GM19395 (cell line): Measurements from ENCODE around the gene OR1A2.
"Not testable (repeated sequence)": the region's sequence is repeated elsewhere in the genome, so short reads cannot be mapped to it uniquely, and the experiment has no call there.

Experiments used
- ATAC-seq: cut with Tn5 transposase; IDR thresholded peaks from one replicate; pipeline ENCODE4 v1.9.1; 2021; ENCODE audit warnings: mild to moderate bottlenecking, moderate library complexity; ENCODE audit not compliant: unreplicated experiment

Gene OR1A2

GRCh38 chr17:3197219-3197618 lies at the start of gene OR1A2:
Gene OR1A2 (plus strand): TSS chr17:3197519. CDS start chr17:3197519, 0 bp downstream.
- ATAC-seq: no peak

DNA sequence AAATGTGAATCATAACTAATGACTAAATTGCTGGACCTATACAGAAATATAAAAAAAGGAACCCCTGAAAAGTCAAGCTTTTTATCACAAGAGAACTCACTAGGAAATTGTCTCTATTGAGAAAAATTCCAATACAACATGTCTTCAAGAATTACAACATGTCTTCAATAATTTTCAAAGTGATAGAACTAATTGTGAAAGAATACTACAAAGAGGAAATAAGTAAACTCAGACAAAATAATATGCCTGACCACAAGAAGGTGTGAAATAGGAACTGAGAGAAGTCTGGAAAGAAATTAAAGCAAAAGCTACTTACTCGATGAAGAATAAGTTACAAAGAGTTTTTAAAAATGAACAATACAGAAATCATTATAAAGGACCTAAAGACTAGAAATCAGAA lies 40.1 kb upstream of the OR1A2 start:
- no peak for ATAC-seq

DNA sequence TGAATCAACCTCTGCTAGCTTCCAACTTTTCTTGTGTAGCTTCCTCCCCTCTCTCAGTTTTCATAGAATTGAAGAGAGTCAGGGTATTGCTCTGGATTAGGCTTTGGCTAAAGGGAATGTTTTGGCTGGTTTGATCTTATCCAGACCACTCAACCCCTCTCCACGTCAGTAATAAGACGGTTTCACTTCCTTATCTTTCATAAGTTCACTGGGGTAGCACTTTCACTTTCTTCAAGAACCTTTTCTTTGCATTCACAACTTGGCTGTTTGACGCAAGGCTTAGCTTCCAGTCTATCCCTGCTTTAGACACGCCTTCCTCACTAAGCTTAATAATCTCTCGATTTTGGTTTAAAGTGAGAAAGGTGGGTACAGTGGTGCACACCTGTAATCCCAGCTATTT lies 29.7 kb upstream of the OR1A2 start:
- no peak for ATAC-seq

DNA sequence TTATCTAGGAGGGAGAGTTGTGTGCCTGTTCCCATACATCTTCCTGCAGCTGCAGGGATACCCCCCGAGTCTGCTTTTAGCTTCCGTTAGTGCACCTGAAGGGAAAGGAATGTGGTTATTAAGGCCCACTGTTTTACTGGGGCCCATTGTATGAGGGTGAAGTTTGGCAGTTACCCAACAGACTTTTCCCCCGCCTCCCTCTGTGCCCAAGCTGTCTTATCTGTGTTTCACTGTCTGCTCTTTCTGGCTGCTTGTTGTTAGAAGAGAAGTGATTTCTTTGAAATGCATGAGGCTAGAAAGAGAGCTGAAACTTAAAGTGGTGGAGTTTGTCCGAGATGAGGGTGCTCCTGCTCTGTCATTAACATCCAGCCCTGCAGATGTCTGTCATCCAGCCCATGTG lies 7.4 kb upstream of the OR1A2 start:
- ATAC-seq: no peak

GRCh38 chr17:3207367-3207766 lies 10.0 kb downstream of the OR1A2 start, which contains the start of gene OR1A1:
Gene OR1A1 (plus strand): TSS chr17:3207667. CDS start chr17:3215621, 7,954 bp downstream.
- no peak for ATAC-seq

GRCh38 chr17:3208484-3208883 lies 11.2 kb downstream of the OR1A2 start:
- no peak for ATAC-seq

DNA sequence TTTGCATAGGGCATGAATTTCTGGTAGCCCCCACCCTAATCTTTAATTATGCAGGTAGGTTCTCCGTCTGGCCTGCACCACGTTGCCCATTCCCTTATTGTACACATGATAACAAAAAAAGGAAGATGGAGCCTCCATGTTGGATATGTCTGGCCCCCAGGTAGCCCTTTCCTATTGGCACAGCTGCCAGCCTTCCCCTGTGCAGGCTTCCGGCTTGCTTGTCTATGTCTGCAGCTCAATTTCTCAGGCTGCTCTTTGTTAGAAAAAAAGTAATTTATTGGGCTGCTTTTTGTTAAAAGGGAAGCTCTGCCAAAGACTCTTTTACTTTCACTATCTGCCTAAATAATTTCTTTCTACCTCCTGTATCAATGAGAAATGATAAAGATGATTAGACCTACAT lies 15.7 kb downstream of the OR1A2 start:
- no peak for ATAC-seq

- no peak for ATAC-seq
Measured at GRCh38 chr17:3213587-3213986, 16.3 kb downstream of the OR1A2 start.

DNA sequence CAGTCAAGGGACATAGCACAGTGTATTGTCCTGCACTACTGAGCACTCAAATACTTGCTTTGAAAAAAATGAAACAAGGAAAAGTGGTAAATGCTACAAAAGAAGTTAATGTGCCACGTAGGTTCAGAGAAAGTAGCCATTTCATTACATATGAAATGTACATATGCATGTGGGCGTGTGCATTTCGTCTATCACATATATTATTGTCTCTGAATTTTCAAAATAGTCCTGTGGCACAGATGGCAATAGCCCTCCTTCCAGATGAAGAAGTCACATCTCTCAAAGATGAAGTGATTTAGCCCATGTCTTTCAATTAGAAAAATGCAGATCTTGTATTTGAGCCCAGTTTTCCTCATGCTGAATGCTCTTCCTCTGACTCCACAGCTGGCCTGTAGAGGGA lies 22.7 kb downstream of the OR1A2 start:
- ATAC-seq: not testable (repeated sequence)

- no peak for ATAC-seq
Measured at GRCh38 chr17:3221850-3222249, 24.5 kb downstream of the OR1A2 start.

DNA sequence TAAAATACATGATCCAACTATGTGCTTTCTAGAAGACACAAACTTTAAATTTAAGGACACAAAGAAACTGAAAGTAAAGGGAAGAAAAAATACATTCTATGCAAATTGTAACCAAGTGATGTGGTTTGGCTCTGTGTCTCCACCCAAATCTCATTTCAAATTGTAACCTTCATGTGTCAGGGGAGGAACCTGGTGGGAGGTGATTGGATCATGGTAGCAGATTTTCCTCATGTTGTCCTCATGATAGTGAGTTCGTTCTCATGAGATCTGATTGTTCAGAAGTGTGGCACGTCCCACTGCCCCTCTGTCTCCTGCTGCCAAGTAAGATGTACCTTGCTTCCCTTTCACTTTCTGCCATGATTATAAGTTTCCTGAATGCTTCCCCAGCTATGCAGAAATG lies 25.2 kb downstream of the OR1A2 start:
- no peak for ATAC-seq

GRCh38 chr17:3224721-3225352 lies 27.5 kb downstream of the OR1A2 start:
- not testable (repeated sequence) for ATAC-seq

- not testable (repeated sequence) for ATAC-seq
Measured at GRCh38 chr17:3232300-3232699, 35.0 kb downstream of the OR1A2 start.

DNA sequence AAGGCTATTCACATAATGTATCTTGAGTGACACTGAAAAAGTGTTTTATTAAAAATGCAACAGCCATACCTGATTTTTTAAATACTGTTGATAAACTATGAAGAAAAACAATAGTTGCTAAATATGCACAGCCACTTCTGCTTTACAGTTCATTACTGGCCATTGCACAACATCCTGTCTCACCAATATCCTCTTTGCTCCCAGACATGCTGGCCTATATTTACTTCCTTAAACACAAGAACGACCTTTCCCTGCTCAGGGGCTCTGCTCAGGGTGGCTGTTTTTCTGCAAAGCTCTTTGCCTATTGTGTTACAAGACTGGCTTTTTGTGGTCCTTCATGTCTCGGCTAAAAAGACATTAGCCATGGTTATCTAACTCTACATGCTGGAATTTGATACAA lies 41.4 kb downstream of the OR1A2 start:
- not testable (repeated sequence) for ATAC-seq

DNA sequence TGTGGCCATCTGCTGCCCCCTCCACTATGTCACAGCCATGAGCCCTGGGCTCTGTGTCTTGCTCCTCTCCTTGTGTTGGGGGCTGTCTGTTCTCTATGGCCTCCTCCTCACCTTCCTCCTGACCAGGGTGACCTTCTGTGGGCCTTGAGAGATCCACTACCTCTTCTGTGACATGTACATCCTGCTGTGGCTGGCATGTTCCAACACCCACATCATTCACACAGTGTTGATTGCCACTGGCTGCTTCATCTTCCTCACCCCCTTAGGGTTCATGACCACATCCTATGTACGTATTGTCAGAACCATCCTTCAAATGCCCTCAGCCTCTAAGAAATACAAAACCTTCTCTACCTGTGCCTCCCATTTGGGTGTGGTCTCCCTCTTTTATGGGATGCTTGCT lies 43.7 kb downstream of the OR1A2 start:
- ATAC-seq: not testable (repeated sequence)

DNA sequence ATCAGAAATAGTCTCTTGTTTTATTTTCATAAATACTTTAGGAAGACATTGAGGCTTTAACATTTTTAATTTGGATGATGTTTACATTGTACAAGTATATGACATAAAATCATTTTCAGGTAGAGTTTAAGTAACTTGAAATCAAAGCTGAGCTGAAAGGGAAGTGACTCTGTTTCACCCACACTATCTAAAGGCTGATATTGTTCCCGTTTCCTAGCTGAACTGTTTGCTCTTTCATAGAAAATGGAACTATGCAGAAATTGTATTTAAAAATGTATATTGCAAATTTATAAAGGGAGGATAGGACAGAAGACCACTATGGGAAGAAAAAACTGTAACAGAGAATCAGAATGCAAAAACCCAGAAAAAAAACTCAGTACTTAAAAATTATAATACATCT lies 47.5 kb downstream of the OR1A2 start:
- ATAC-seq: not testable (repeated sequence)
